SK-N-SH (cell line): ENCODE data around the gene AMIGO2. TPM values are rescaled to one million over a fixed set of nuclear protein-coding genes. Genes with fewer than 3 reads are reported as not detected.

Experiments
- CTCF ChIA-PET: fragments of 300-600, 350-600 bp; formaldehyde crosslinking; extraction: SDS; loops from one replicate; lab custom pipeline; 2021; lab: Yijun Ruan, JAX
- POLR2A ChIA-PET: fragments of 350-600 bp; sonication (Branson Sonifier 250); formaldehyde crosslinking; extraction: SDS; loops from one replicate; lab custom pipeline; 2020; ENCODE audit warnings: antibody characterized with exemption, inconsistent platforms; lab: Yijun Ruan, JAX
- DNase-seq: peaks from one replicate; pipeline ENCODE4 v3.0.0; 2012
- H2AFZ ChIP-seq: fragments of 200-600 bp; sonication (generic); 2 replicates; pipeline ENCODE4 v1.8.1; 2016; ENCODE audit warnings: antibody characterized with exemption, mild to moderate bottlenecking, low read depth
- H3F3A ChIP-seq: fragments of 200-600 bp; sonication (generic); replicated peaks from 2 replicates; pipeline ENCODE3; 2016; ENCODE audit warnings: antibody characterized with exemption, mild to moderate bottlenecking; ENCODE audit not compliant: insufficient read depth
- H3K27ac ChIP-seq, 2 experiments: fragments of 200-500 bp in 1 of 2; fragments of 200-600 bp in 1 of 2; sonication (Bioruptor generic) in 1 of 2; sonication (generic), shearing (Covaris generic) in 1 of 2; 2 replicates each; pipeline versions ENCODE4 v1.5.1 to v1.6.1; 2014 to 2016; ENCODE audit warnings: low read depth in 2 of 2, inconsistent platforms in 1 of 2, low read length in 1 of 2, mild to moderate bottlenecking in 1 of 2, mixed read lengths in 1 of 2
- H3K27me3 ChIP-seq: fragments of 200-600 bp; sonication (generic), shearing (Covaris generic); 2 replicates; pipeline ENCODE4 v1.6.1; 2016; ENCODE audit warnings: mixed run types; ENCODE audit not compliant: insufficient read depth
- H3K36me3 ChIP-seq, 2 experiments: fragments of 200-500 bp in 1 of 2; fragments of 200-600 bp in 1 of 2; sonication (Bioruptor generic) in 1 of 2; sonication (generic) in 1 of 2; replicated peaks in 1 of 2; 2 replicates each; pipeline versions ENCODE3 to v1.5.1; 2014 to 2016; ENCODE audit warnings: low read length in 1 of 2, mild to moderate bottlenecking in 1 of 2; ENCODE audit not compliant: insufficient read depth in 2 of 2, control insufficient read depth in 1 of 2
- H3K4me1 ChIP-seq, 2 experiments: fragments of 200-500 bp in 1 of 2; fragments of 200-600 bp in 1 of 2; sonication (Bioruptor generic) in 1 of 2; sonication (generic), shearing (Covaris generic) in 1 of 2; 2 replicates each; pipeline versions ENCODE4 v1.5.1 to v1.6.1; 2014 to 2016; ENCODE audit warnings: low read depth in 1 of 2, low read length in 1 of 2, mixed run types in 1 of 2; ENCODE audit not compliant: insufficient read depth in 2 of 2, control insufficient read depth in 1 of 2
- H3K4me2 ChIP-seq: fragments of 200-600 bp; sonication (generic), shearing (Covaris generic); 2 replicates; pipeline ENCODE4 v1.6.1; 2017; ENCODE audit warnings: mixed run types
- H3K4me3 ChIP-seq, 2 experiments: fragments of 200-500 bp in 1 of 2; fragments of 200-600 bp in 1 of 2; sonication (Bioruptor generic) in 1 of 2; sonication (generic), shearing (Covaris generic) in 1 of 2; 2 replicates each; pipeline versions ENCODE4 v1.5.1 to v1.8.1; 2014 to 2016; ENCODE audit warnings: low read depth in 2 of 2, inconsistent platforms in 1 of 2, low read length in 1 of 2, mild to moderate bottlenecking in 1 of 2, mixed read lengths in 1 of 2, moderate library complexity in 1 of 2
- H3K79me2 ChIP-seq: fragments of 200-600 bp; sonication (generic); 2 replicates; pipeline ENCODE4 v1.8.1; 2017; ENCODE audit warnings: mild to moderate bottlenecking; ENCODE audit not compliant: insufficient read depth
- H3K9ac ChIP-seq: fragments of 200-600 bp; sonication (generic); 2 replicates; pipeline ENCODE4 v1.6.1; 2017; ENCODE audit warnings: mixed run types
- H3K9me2 ChIP-seq: fragments of 200-600 bp; sonication (generic); 2 replicates; pipeline ENCODE4 v1.6.1; 2017; ENCODE audit warnings: mixed run types
- H3K9me3 ChIP-seq: fragments of 200-600 bp; sonication (generic); 2 replicates; pipeline ENCODE4 v1.6.1; 2017; ENCODE audit warnings: mixed run types, mild to moderate bottlenecking, moderate library complexity
- H4K20me1 ChIP-seq: fragments of 200-600 bp; sonication (generic); 2 replicates; pipeline ENCODE4 v1.6.1; 2017; ENCODE audit warnings: mild to moderate bottlenecking, mixed run types; ENCODE audit not compliant: insufficient read depth
- CHD2 ChIP-seq: fragments of 150-350 bp; IDR thresholded peaks from 2 replicates; pipeline ENCODE4 v1.6.1; 2018; ENCODE audit warnings: low read length; ENCODE audit not compliant: partially characterized antibody
- EZH2phosphoT487 ChIP-seq: fragments of 200-600 bp; sonication (generic); IDR thresholded peaks from 2 replicates; pipeline ENCODE4 v1.6.1; 2017; ENCODE audit warnings: low read depth, mixed run types, mild to moderate bottlenecking, antibody characterized with exemption, moderate library complexity, borderline replicate concordance
- GABPA ChIP-seq: IDR thresholded peaks from 2 replicates; pipeline ENCODE4 v1.4.0; 2012; ENCODE audit warnings: low read depth, mild to moderate bottlenecking
- JUND ChIP-seq: IDR thresholded peaks from 2 replicates; pipeline ENCODE4 v1.4.0; 2012
- MEF2A ChIP-seq: IDR thresholded peaks from 2 replicates; pipeline ENCODE4 v1.4.0; 2012; ENCODE audit warnings: low read depth, borderline replicate concordance
- MXI1 ChIP-seq: IDR thresholded peaks from 2 replicates; pipeline ENCODE4 v1.6.1; 2012; ENCODE audit warnings: mild to moderate bottlenecking, low read depth, low read length, improper control_type of control experiment
- NFIC ChIP-seq: IDR thresholded peaks from 2 replicates; pipeline ENCODE4 v1.4.0; 2012; ENCODE audit warnings: borderline replicate concordance
- NRF1 ChIP-seq: IDR thresholded peaks from 2 replicates; pipeline ENCODE4 v1.6.1; 2012; ENCODE audit warnings: low read depth, mild to moderate bottlenecking, low read length
- RAD21 ChIP-seq: IDR thresholded peaks from 2 replicates; pipeline ENCODE4 v1.6.1; 2012; ENCODE audit warnings: mild to moderate bottlenecking, low read length
- RCOR1 ChIP-seq: fragments of 150-350 bp; IDR thresholded peaks from 2 replicates; pipeline ENCODE4 v1.6.1; 2017; ENCODE audit warnings: antibody characterized with exemption, low read length
- RFX5 ChIP-seq: IDR thresholded peaks from 2 replicates; pipeline ENCODE4 v1.6.1; 2012; ENCODE audit warnings: mild to moderate bottlenecking, improper control_type of control experiment, low read length
- SMC3 ChIP-seq: IDR thresholded peaks from 2 replicates; pipeline ENCODE4 v1.6.1; 2012; ENCODE audit warnings: low read depth, low read length, improper control_type of control experiment
- TCF12 ChIP-seq: IDR thresholded peaks from 2 replicates; pipeline ENCODE4 v1.4.0; 2012
- TEAD4 ChIP-seq: IDR thresholded peaks from 2 replicates; pipeline ENCODE4 v1.4.0; 2012; ENCODE audit warnings: mild to moderate bottlenecking, borderline replicate concordance; ENCODE audit not compliant: insufficient read depth
- WGBS: methylation state at CpG from one replicate; pipeline ENCODE4 v1.1.6; 2017; ENCODE audit warnings: low lambda C conversion rate; 5-methylcytosine and 5-hydroxymethylcytosine counted together
- polyA plus RNA-seq, 3 experiments: library from polyadenylated mRNA; depleted of rRNA; stranded (reverse); fragments of >200 nt; gene quantifications; 2 replicates each; pipeline ENCODE4 v1.2.3, GENCODE V29; 2012
- TF ChIP-seq, protein P1 (sequence below): fragments of 200-600 bp; sonication (generic); IDR thresholded peaks from 2 replicates; pipeline ENCODE4 v1.6.1; 2017; ENCODE audit warnings: antibody characterized with exemption, mild to moderate bottlenecking, moderate library complexity
- TF ChIP-seq, protein P2 (sequence below): IDR thresholded peaks from 2 replicates; pipeline ENCODE4 v1.4.0; 2012; ENCODE audit warnings: low read depth, borderline replicate concordance
- TF ChIP-seq, protein P3 (sequence below): IDR thresholded peaks from 2 replicates; pipeline ENCODE4; 2012
- TF ChIP-seq, protein P4 (sequence below): IDR thresholded peaks from 2 replicates; pipeline ENCODE4 v1.6.1; 2012; ENCODE audit warnings: mild to moderate bottlenecking, low read depth, low read length, moderate library complexity
- TF ChIP-seq, protein P5 (sequence below): IDR thresholded peaks from 2 replicates; pipeline ENCODE4 v1.4.0; 2012; ENCODE audit warnings: low read depth

The AMIGO2 gene
- polyA plus RNA-seq, 1 of the 3 experiments (the other 2 are of a cell fraction): 1.2 TPM

DNA sequence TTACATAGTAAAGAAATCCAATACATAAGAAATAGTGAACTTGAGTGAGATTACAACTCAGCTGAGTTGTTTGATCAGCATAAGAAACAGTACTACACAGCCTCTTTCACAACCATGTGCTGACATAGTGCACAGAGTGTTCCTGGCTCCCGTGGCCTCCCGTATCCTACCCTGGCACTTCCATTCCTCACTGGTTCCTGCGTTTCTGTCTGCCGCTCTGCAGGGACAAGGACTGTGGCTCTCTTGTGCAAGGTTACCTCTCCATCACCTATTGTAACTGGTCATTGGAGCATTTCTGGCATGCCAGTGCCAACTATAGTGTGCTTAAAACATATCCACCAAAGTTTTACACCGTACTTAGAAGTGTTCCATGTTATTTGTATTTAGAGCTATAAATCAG is 46.7 kb downstream of the AMIGO2 start:
- DNase-seq: no peak
- H3K9me2 ChIP-seq: no peaks in the 10 kb centered on the region
- TF ChIP-seq NFIC (no peak), MXI1 (no peak), RFX5 (no peak), SMC3 (no peak), JUND (no peak), RAD21 (no peak), NRF1 (no peak), MEF2A (no peak), CHD2 (no peak), EZH2phosphoT487 (no peak), TCF12 (no peak), GABPA (no peak), TEAD4 (no peak), RCOR1 (no peak)
- TF ChIP-seq, protein P1, sequence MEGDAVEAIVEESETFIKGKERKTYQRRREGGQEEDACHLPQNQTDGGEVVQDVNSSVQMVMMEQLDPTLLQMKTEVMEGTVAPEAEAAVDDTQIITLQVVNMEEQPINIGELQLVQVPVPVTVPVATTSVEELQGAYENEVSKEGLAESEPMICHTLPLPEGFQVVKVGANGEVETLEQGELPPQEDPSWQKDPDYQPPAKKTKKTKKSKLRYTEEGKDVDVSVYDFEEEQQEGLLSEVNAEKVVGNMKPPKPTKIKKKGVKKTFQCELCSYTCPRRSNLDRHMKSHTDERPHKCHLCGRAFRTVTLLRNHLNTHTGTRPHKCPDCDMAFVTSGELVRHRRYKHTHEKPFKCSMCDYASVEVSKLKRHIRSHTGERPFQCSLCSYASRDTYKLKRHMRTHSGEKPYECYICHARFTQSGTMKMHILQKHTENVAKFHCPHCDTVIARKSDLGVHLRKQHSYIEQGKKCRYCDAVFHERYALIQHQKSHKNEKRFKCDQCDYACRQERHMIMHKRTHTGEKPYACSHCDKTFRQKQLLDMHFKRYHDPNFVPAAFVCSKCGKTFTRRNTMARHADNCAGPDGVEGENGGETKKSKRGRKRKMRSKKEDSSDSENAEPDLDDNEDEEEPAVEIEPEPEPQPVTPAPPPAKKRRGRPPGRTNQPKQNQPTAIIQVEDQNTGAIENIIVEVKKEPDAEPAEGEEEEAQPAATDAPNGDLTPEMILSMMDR: no peak
- TF ChIP-seq, protein P2, sequence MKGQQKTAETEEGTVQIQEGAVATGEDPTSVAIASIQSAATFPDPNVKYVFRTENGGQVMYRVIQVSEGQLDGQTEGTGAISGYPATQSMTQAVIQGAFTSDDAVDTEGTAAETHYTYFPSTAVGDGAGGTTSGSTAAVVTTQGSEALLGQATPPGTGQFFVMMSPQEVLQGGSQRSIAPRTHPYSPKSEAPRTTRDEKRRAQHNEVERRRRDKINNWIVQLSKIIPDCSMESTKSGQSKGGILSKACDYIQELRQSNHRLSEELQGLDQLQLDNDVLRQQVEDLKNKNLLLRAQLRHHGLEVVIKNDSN: no peak
- TF ChIP-seq, protein P3, sequence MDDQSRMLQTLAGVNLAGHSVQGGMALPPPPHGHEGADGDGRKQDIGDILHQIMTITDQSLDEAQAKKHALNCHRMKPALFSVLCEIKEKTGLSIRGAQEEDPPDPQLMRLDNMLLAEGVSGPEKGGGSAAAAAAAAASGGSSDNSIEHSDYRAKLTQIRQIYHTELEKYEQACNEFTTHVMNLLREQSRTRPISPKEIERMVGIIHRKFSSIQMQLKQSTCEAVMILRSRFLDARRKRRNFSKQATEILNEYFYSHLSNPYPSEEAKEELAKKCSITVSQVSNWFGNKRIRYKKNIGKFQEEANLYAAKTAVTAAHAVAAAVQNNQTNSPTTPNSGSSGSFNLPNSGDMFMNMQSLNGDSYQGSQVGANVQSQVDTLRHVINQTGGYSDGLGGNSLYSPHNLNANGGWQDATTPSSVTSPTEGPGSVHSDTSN: no peak
- TF ChIP-seq, protein P4, sequence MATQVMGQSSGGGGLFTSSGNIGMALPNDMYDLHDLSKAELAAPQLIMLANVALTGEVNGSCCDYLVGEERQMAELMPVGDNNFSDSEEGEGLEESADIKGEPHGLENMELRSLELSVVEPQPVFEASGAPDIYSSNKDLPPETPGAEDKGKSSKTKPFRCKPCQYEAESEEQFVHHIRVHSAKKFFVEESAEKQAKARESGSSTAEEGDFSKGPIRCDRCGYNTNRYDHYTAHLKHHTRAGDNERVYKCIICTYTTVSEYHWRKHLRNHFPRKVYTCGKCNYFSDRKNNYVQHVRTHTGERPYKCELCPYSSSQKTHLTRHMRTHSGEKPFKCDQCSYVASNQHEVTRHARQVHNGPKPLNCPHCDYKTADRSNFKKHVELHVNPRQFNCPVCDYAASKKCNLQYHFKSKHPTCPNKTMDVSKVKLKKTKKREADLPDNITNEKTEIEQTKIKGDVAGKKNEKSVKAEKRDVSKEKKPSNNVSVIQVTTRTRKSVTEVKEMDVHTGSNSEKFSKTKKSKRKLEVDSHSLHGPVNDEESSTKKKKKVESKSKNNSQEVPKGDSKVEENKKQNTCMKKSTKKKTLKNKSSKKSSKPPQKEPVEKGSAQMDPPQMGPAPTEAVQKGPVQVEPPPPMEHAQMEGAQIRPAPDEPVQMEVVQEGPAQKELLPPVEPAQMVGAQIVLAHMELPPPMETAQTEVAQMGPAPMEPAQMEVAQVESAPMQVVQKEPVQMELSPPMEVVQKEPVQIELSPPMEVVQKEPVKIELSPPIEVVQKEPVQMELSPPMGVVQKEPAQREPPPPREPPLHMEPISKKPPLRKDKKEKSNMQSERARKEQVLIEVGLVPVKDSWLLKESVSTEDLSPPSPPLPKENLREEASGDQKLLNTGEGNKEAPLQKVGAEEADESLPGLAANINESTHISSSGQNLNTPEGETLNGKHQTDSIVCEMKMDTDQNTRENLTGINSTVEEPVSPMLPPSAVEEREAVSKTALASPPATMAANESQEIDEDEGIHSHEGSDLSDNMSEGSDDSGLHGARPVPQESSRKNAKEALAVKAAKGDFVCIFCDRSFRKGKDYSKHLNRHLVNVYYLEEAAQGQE: no peak
- TF ChIP-seq, protein P5, sequence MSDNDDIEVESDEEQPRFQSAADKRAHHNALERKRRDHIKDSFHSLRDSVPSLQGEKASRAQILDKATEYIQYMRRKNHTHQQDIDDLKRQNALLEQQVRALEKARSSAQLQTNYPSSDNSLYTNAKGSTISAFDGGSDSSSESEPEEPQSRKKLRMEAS: no peak
- peaks cover 7% of the 10 kb centered on the region; the same call in 1 of the 2 replicates for H3K27me3 ChIP-seq
- no peak overlapping the region for H3K4me3 ChIP-seq
- 21% methylated on average over 5 of the region's 5 CpGs for WGBS
- H4K20me1 ChIP-seq: no peaks in the 10 kb centered on the region
- no peak overlapping the region for H3K27ac ChIP-seq
- ChIA-PET CTCF (interaction anchor here (0.6 to 2.5 kb wide), 15 partner anchors 9 to 698 kb away, joined by 3 to 12 read pairs (median 5); no protein-coding TSS in a partner anchor), POLR2A (no interaction called here)
- no peaks in the 10 kb centered on the region for H3F3A ChIP-seq
- H3K9ac ChIP-seq: no peak overlapping the region
- H3K4me1 ChIP-seq: no peaks in the 10 kb centered on the region
- H3K4me2 ChIP-seq: peak overlapping the region; percentile 39; the same call in 1 of the 2 replicates
- H2AFZ ChIP-seq: no peak overlapping the region
- H3K79me2 ChIP-seq: no peaks in the 10 kb centered on the region
- H3K9me3 ChIP-seq: no peaks in the 10 kb centered on the region
- no peaks in the 10 kb centered on the region for H3K36me3 ChIP-seq
